Skeletal muscle tissue (tissue), 4 donors: ENCODE data around the gene SLC12A1. TPM values are rescaled to one million over a fixed set of nuclear protein-coding genes. Genes with fewer than 3 reads are reported as not detected.

Source experiments
- H3K27ac ChIP-seq: one replicate; pipeline ENCODE4 v1.7.0; 2013; ENCODE audit warnings: mild to moderate bottlenecking, low read depth, low read length, inconsistent platforms
- H3K27me3 ChIP-seq, 3 donors: one replicate each; pipeline ENCODE4 v1.7.0; 2013; ENCODE audit warnings: low read length in 3 of 3; ENCODE audit not compliant: control insufficient read depth in 3 of 3, insufficient read depth in 3 of 3
- H3K36me3 ChIP-seq, 3 donors: one replicate each; pipeline ENCODE4 v1.7.0; 2013; ENCODE audit warnings: low read length in 3 of 3; ENCODE audit not compliant: control insufficient read depth in 3 of 3, insufficient read depth in 3 of 3
- H3K4me1 ChIP-seq, 3 donors: one replicate each; pipeline ENCODE4 v1.7.0; 2013; ENCODE audit warnings: low read length in 3 of 3, mild to moderate bottlenecking in 3 of 3; ENCODE audit not compliant: control insufficient read depth in 3 of 3, insufficient read depth in 3 of 3
- H3K4me3 ChIP-seq, 3 donors: one replicate each; pipeline ENCODE4 v1.7.0; 2013; ENCODE audit warnings: low read length in 3 of 3
- H3K9ac ChIP-seq, 3 donors: one replicate each; pipeline ENCODE4 v1.7.0; 2013; ENCODE audit warnings: low read length in 3 of 3, mild to moderate bottlenecking in 3 of 3, moderate library complexity in 2 of 3, low read depth in 1 of 3
- H3K9me3 ChIP-seq, 3 donors: one replicate each; pipeline ENCODE4 v1.7.0; 2013; ENCODE audit warnings: low read length in 3 of 3; ENCODE audit not compliant: control insufficient read depth in 3 of 3
- total RNA-seq: library from RNA; depleted of rRNA; stranded (reverse); fragments of >200 nt; gene quantifications from one replicate; pipeline ENCODE4 v1.2.3, GENCODE V29; 2014
- donor health status: Osteomylitis.

The SLC12A1 gene
- total RNA-seq, 1 donor from 2014 or later, result not detected

- H3K9me3 ChIP-seq, result no peaks in the 10 kb centered on the region
- H3K4me1 ChIP-seq, result no peaks in the 10 kb centered on the region
- no peak overlapping the region for H3K4me3 ChIP-seq
- no peaks in the 10 kb centered on the region for H3K36me3 ChIP-seq
- H3K9ac ChIP-seq, result no peak overlapping the region
- no peaks in the 10 kb centered on the region for H3K27me3 ChIP-seq
- no peak overlapping the region for H3K27ac ChIP-seq
These were observed 27.1 kb downstream of the SLC12A1 start for GRCh38 chr15:48233246-48233645.

- Histone ChIP-seq H3K27me3 (no peaks in the 10 kb centered on the region), H3K36me3 (no peaks in the 10 kb centered on the region), H3K27ac (no peak overlapping the region), H3K9me3 (no peaks in the 10 kb centered on the region), H3K4me3 (no peak overlapping the region), H3K4me1 (no peaks in the 10 kb centered on the region), H3K9ac (no peak overlapping the region)
These were observed 33.2 kb downstream of the SLC12A1 start for GRCh38 chr15:48239334-48239733.

GRCh38 chr15:48242015-48242414, 35.9 kb downstream of the SLC12A1 start:
- Histone ChIP-seq H3K9ac (no peak overlapping the region), H3K4me1 (no peaks in the 10 kb centered on the region), H3K27me3 (no peaks in the 10 kb centered on the region), H3K27ac (no peak overlapping the region), H3K4me3 (no peak overlapping the region), H3K36me3 (no peaks in the 10 kb centered on the region), H3K9me3 (no peaks in the 10 kb centered on the region)

DNA sequence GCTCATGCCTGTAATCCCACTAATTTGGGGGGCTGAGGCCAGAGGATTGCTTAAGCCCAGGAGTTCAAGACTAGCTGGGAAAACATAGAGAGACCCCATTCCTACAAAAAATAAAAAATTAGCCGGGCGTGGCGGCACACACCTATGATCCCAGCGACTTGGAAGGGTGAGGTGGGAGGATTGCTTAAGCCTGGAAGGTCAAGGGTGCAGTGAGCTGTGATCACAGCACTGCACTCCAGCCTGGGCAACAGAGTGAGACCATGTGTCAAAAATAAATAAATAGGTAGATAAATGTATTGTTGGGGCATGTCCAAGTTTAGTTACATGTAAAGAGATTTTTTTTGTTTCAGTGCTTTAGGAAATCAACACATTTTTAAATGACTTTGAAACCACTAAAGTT, 36.4 kb downstream of the SLC12A1 start:
- Histone ChIP-seq H3K36me3 (no peaks in the 10 kb centered on the region), H3K27ac (no peak overlapping the region), H3K27me3 (no peaks in the 10 kb centered on the region), H3K9me3 (no peaks in the 10 kb centered on the region), H3K4me3 (no peak overlapping the region), H3K9ac (no peak overlapping the region), H3K4me1 (no peaks in the 10 kb centered on the region)

DNA sequence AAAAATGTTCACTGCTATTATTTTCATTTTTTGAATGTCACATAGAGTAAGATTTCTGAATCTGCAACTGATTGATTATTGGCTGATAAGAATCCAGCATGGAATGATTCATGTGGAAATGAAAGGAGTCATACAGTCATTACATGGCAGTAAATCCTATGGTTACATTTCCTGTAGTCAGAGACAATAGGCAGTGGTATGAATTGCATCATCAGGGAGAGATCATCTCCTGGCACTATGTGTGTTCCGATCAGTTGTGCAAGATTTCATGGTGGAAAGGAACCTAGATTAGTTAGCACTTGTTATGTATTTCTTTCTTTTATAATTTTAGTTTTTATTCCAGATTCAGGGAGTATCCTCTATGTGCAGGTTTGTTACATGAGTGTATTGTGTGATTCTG, 38.8 kb downstream of the SLC12A1 start:
- Histone ChIP-seq H3K27me3 (peaks cover 0 to 3% (median 0%) of the 10 kb centered on the region in 3 donors), H3K36me3 (no peaks in the 10 kb centered on the region), H3K9me3 (no peaks in the 10 kb centered on the region), H3K4me3 (no peak overlapping the region), H3K9ac (no peak overlapping the region), H3K27ac (no peak overlapping the region), H3K4me1 (no peaks in the 10 kb centered on the region)

GRCh38 chr15:48248414-48248813, 42.3 kb downstream of the SLC12A1 start:
- Histone ChIP-seq H3K36me3 (no peaks in the 10 kb centered on the region), H3K27ac (no peak overlapping the region), H3K4me3 (no peak overlapping the region), H3K4me1 (no peaks in the 10 kb centered on the region), H3K9ac (no peak overlapping the region), H3K27me3 (peaks cover 0 to 3% (median 0%) of the 10 kb centered on the region in 3 donors), H3K9me3 (no peaks in the 10 kb centered on the region)

GRCh38 chr15:48250640-48251076, 44.6 kb downstream of the SLC12A1 start:
- Histone ChIP-seq H3K9ac (no peak overlapping the region), H3K27ac (no peak overlapping the region), H3K9me3 (no peaks in the 10 kb centered on the region), H3K4me1 (no peaks in the 10 kb centered on the region), H3K4me3 (no peak overlapping the region), H3K27me3 (peaks cover 0 to 3% (median 0%) of the 10 kb centered on the region in 3 donors), H3K36me3 (no peaks in the 10 kb centered on the region)

DNA sequence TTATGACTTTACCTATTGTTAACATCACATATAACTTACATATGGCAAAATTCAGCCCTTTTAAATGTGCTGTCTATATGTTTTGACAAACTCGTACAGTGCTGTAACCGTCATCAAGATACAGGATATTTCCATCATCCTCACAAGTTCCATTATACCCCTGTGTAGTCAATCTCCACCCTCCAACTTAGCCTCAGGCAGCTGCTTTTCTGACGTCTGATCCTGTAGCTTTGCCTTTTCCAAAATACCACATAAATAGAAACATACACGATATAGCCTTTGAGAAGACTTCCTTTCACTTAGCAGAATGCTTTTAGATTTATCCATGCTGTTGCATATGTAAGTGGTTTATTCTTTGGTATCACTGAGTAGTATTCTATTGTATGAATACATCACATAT, 47.1 kb downstream of the SLC12A1 start:
- no peak overlapping the region for H3K27ac ChIP-seq
- H3K27me3 ChIP-seq, result no peaks in the 10 kb centered on the region
- H3K4me3 ChIP-seq, result no peak overlapping the region
- H3K9ac ChIP-seq, result no peak overlapping the region
- no peaks in the 10 kb centered on the region for H3K4me1 ChIP-seq
- no peaks in the 10 kb centered on the region for H3K9me3 ChIP-seq
- H3K36me3 ChIP-seq, result no peaks in the 10 kb centered on the region

GRCh38 chr15:48265135-48265534, 59.0 kb downstream of the SLC12A1 start:
- H3K9ac ChIP-seq, result no peak overlapping the region
- no peaks in the 10 kb centered on the region for H3K9me3 ChIP-seq
- peaks cover 0 to 6% (median 2%) of the 10 kb centered on the region in 3 donors for H3K27me3 ChIP-seq
- H3K4me3 ChIP-seq, result no peak overlapping the region
- no peaks in the 10 kb centered on the region for H3K36me3 ChIP-seq
- no peak overlapping the region for H3K27ac ChIP-seq
- no peaks in the 10 kb centered on the region for H3K4me1 ChIP-seq

DNA sequence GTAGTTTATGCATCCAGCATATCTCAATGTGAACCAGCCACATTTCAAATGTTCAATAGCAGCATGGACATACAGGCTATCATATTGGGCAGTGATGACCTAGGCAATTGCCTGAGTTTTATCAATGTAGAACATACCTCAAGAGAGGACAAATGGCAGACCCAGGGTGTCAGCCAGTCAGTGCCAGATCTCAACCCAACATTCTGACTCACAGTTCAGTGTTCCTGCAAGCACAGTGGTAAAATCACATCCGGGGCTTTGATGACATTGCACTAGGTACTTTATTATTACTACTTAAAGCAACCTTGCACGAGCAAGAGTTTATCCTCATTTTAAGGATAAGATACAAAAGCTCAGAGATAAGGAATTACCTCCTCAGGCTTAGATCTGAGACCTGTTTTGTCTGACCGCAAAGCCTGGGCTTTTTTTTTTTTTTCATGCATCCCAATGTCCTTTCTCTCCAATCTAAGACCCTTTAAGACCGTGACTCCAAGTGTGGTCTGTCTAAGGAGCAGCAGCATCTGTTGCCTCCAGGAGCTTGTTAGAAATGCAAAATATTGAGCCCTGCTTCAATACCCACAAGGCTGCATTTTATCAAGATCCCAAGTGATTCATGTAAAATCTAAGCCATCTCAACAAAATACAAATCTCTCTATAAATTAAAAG, 60.1 kb downstream of the SLC12A1 start:
- Histone ChIP-seq H3K9ac (no peak overlapping the region), H3K36me3 (no peaks in the 10 kb centered on the region), H3K4me1 (no peaks in the 10 kb centered on the region), H3K27ac (no peak overlapping the region), H3K9me3 (no peaks in the 10 kb centered on the region), H3K27me3 (peaks cover 0 to 6% (median 2%) of the 10 kb centered on the region in 3 donors), H3K4me3 (no peak overlapping the region)
